WTC11 (cell line): ENCODE measurements around the gene VSIR. TPM values are rescaled to one million over a fixed set of nuclear protein-coding genes. Genes with fewer than 3 reads are reported as not detected.

Source experiments
- ATAC-seq: fragments of 200-7000 bp; cut with Tn5 transposase; 2 replicates; pipeline ENCODE4 v1.10.0; 2021; ENCODE audit warnings: mild to moderate bottlenecking, moderate library complexity
- CTCF ChIA-PET: fragments of 300-600 bp; sonication (Branson Sonifier 250); formaldehyde crosslinking; loops from one replicate; lab custom pipeline; 2021; ENCODE audit warnings: antibody characterized with exemption; lab: Charles Lee
- POLR2A ChIA-PET: fragments of 350-600 bp; sonication (Branson Sonifier 250); formaldehyde crosslinking; loops from one replicate; lab custom pipeline; 2021; ENCODE audit warnings: antibody characterized with exemption; lab: Charles Lee
- DNase-seq: peaks from one replicate; pipeline ENCODE4 v3.0.0; 2021; ENCODE audit warnings: low spot score
- H3K27ac Mint-ChIP-seq: 2 replicates; pipeline ENCODE4 v1.8.0; 2021; ENCODE audit warnings: mixed read lengths
- H3K27me3 Mint-ChIP-seq: 2 replicates; pipeline ENCODE4 v1.8.0; 2021; ENCODE audit warnings: low read depth, mild to moderate bottlenecking, moderate library complexity, mixed read lengths
- H3K36me3 Mint-ChIP-seq: 2 replicates; pipeline ENCODE4 v1.8.0; 2021; ENCODE audit warnings: mixed read lengths
- H3K4me1 Mint-ChIP-seq: 2 replicates; pipeline ENCODE4 v1.8.0; 2022; ENCODE audit warnings: mixed read lengths
- H3K4me3 Mint-ChIP-seq: 2 replicates; pipeline ENCODE4 v1.8.0; 2021; ENCODE audit warnings: mild to moderate bottlenecking, moderate library complexity, mixed read lengths
- H3K9me3 Mint-ChIP-seq: 2 replicates; pipeline ENCODE4 v1.8.0; 2021; ENCODE audit warnings: mixed read lengths
- CBFB ChIP-seq: sonication (generic); formaldehyde crosslinking; IDR thresholded peaks from 2 replicates; pipeline ENCODE4 v1.8.1; 2022; ENCODE audit warnings: mild to moderate bottlenecking, low read depth, missing genetic modification reagents
- CTCF ChIP-seq: fragments of 200-600 bp; IDR thresholded peaks from 2 replicates; pipeline ENCODE4 v1.8.0; 2022; ENCODE audit warnings: antibody characterized with exemption
- EMX1 ChIP-seq: fragments of 250-450 bp; sonication (Bioruptor Pico); IDR thresholded peaks from 2 replicates; pipeline ENCODE4 v1.8.0; 2021; ENCODE audit warnings: mild to moderate bottlenecking
- ETV6 ChIP-seq: sonication (generic); formaldehyde crosslinking; IDR thresholded peaks from 2 replicates; pipeline ENCODE4 v1.8.1; 2022; ENCODE audit warnings: mild to moderate bottlenecking, missing genetic modification reagents
- FOXK1 ChIP-seq: sonication (generic); formaldehyde crosslinking; IDR thresholded peaks from 2 replicates; pipeline ENCODE4 v1.8.0; 2022; ENCODE audit warnings: mild to moderate bottlenecking, moderate library complexity, missing genetic modification reagents
- JAZF1 ChIP-seq: fragments of 250-450 bp; sonication (Bioruptor Pico); IDR thresholded peaks from 2 replicates; pipeline ENCODE4 v1.9.0; 2021; ENCODE audit warnings: moderate library complexity, mild to moderate bottlenecking, inconsistent platforms
- KAT7 ChIP-seq: sonication (generic); formaldehyde crosslinking; IDR thresholded peaks from 2 replicates; pipeline ENCODE4 v1.8.1; 2023; ENCODE audit warnings: missing genetic modification reagents, mild to moderate bottlenecking, borderline replicate concordance
- MXD4 ChIP-seq: fragments of 250-450 bp; sonication (Bioruptor Pico); IDR thresholded peaks from 2 replicates; pipeline ENCODE4 v1.8.0; 2021; ENCODE audit warnings: mild to moderate bottlenecking, moderate library complexity, borderline replicate concordance
- NFE2L1 ChIP-seq: sonication (generic); formaldehyde crosslinking; IDR thresholded peaks from 2 replicates; pipeline ENCODE4 v1.8.1; 2023; ENCODE audit warnings: missing genetic modification reagents
- NR1H2 ChIP-seq: sonication (generic); formaldehyde crosslinking; IDR thresholded peaks from 2 replicates; pipeline ENCODE4 v1.9.0; 2021; ENCODE audit warnings: mild to moderate bottlenecking, moderate library complexity, missing genetic modification reagents
- NR2C2 ChIP-seq: sonication (generic); formaldehyde crosslinking; IDR thresholded peaks from 2 replicates; pipeline ENCODE4 v1.8.0; 2022; ENCODE audit warnings: mild to moderate bottlenecking, missing genetic modification reagents
- OVOL2 ChIP-seq: fragments of 250-450 bp; sonication (Bioruptor Pico); IDR thresholded peaks from 2 replicates; pipeline ENCODE4 v1.9.0; 2021; ENCODE audit warnings: mild to moderate bottlenecking, borderline replicate concordance
- RELA ChIP-seq: sonication (generic); formaldehyde crosslinking; IDR thresholded peaks from 2 replicates; pipeline ENCODE4 v1.8.1; 2022; ENCODE audit warnings: missing genetic modification reagents, mild to moderate bottlenecking, borderline replicate concordance
- TEAD4 ChIP-seq: sonication (generic); formaldehyde crosslinking; IDR thresholded peaks from 2 replicates; pipeline ENCODE4 v1.8.0; 2022; ENCODE audit warnings: mild to moderate bottlenecking, missing genetic modification reagents
- ZNF317 ChIP-seq: sonication (generic); formaldehyde crosslinking; IDR thresholded peaks from 2 replicates; pipeline ENCODE4 v1.8.1; 2023; ENCODE audit warnings: low read depth, mild to moderate bottlenecking, moderate library complexity, missing genetic modification reagents, borderline replicate concordance
- ZNF396 ChIP-seq: fragments of 250-450 bp; sonication (Bioruptor Pico); IDR thresholded peaks from 2 replicates; pipeline ENCODE4 v1.8.0; 2021; ENCODE audit warnings: mild to moderate bottlenecking, moderate library complexity, borderline replicate concordance
- ZNF423 ChIP-seq: fragments of 250-450 bp; sonication (Bioruptor Pico); IDR thresholded peaks from 2 replicates; pipeline ENCODE4 v2.1.2; 2022; ENCODE audit warnings: mild to moderate bottlenecking, moderate library complexity
- ZNF512 ChIP-seq: sonication (generic); formaldehyde crosslinking; IDR thresholded peaks from 2 replicates; pipeline ENCODE4 v1.8.1; 2022; ENCODE audit warnings: missing genetic modification reagents, borderline replicate concordance
- total RNA-seq: library from RNA; stranded (reverse); gene quantifications from 3 replicates; pipeline ENCODE4 v1.2.3, GENCODE V29; 2021
- TF ChIP-seq, protein P1 (sequence below): sonication (generic); formaldehyde crosslinking; IDR thresholded peaks from 2 replicates; pipeline ENCODE4 v1.8.1; 2023; ENCODE audit warnings: mild to moderate bottlenecking, missing genetic modification reagents, moderate library complexity
- TF ChIP-seq, protein P2 (sequence below): sonication (generic); formaldehyde crosslinking; IDR thresholded peaks from 2 replicates; pipeline ENCODE4 v1.8.1; 2023; ENCODE audit warnings: mild to moderate bottlenecking, missing genetic modification reagents, borderline replicate concordance
- TF ChIP-seq, protein P3 (sequence below): sonication (generic); formaldehyde crosslinking; conservative IDR thresholded peaks from 2 replicates; pipeline ENCODE4 v1.8.1; 2022; ENCODE audit warnings: mild to moderate bottlenecking, missing genetic modification reagents
- TF ChIP-seq, protein P4 (sequence below): sonication (generic); formaldehyde crosslinking; IDR thresholded peaks from 2 replicates; pipeline ENCODE4 v1.8.1; 2022; ENCODE audit warnings: mild to moderate bottlenecking, moderate library complexity, missing genetic modification reagents
- TF ChIP-seq, protein P5 (sequence below): fragments of 250-450 bp; sonication (Bioruptor Pico); IDR thresholded peaks from 2 replicates; pipeline ENCODE4 v1.9.0; 2021; ENCODE audit warnings: mild to moderate bottlenecking, borderline replicate concordance

Gene VSIR
- total RNA-seq, 1 experiment from 2014 or later, result 0.74 TPM

DNA sequence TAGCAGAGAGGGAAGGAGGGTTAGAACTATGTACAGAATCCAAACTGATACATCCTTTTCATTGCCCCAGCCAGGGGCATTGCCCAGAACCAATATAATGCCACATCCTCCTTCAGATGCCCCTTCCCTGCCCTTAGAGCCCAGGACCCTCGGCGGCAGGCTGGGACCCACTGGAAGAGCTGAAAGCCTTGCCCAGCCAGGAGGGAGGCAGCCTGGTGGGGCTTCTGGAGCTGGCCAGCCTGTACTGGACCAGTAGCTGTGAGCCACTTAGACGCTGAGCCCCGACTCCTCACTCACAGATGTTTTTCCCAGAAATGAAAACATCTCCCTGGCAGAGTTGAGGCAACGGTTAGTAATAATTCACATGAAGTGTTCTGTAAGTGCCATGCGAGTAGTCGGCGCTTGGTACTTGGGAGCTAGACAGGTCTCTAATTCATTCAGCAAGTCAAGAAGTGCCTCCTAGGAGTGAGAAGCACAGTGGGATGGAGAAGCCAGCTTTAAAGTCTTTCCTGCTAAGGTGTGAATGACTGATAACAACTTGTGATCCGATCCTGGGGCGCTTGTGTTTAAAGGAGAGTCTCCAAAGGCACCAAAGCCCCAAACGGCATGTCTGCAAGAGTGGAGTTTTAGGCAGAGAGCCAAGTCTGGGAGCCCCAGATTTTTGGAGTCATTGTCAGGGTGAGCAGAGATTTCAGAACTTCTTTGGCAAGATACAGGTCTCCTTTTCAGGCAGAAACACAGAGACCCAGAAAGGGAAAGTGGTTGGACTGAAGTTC, 9.8 kb downstream of the VSIR start (continued):
- no peak for TF ChIP-seq CTCF
- no peak for TF ChIP-seq TEAD4
- TF ChIP-seq CBFB (CRISPR knock-in tag), result no peak
- no peak for TF ChIP-seq FOXK1 (CRISPR knock-in tag)
- TF ChIP-seq RELA (CRISPR knock-in tag), result no peak

DNA sequence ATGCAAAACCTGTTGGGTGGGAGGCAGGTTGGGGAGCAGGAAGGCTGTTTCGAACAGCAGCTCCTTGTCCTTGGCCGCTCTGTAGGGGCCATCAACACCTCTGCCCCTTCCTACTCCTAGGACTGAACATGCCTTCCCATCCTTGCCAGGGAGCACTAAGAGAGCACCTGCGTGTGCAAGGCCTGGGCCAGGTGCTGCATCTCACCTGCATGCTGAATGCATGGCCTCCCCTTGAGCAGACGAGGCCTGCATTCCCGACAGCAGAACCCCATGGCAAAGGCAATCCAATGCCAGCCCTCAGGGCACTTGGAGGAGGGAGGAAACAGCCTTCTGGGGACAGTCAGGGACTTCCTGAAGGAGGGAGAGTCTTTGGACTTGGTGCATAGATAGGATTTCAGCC, 11.0 kb downstream of the VSIR start:
- CTCF ChIA-PET, result interaction anchor here (1.2 to 4.9 kb wide), 2 partner anchors 11 to 66 kb away, joined by 3 to 22 read pairs; partner anchors contain the start of gene VSIR

More for the DNA sequence above, 11.0 kb downstream of the VSIR start:
- DNase-seq (no peak), ATAC-seq (no peak)
- H3K27me3 Mint-ChIP-seq, result no peaks in the 10 kb centered on the region
- no peaks in the 10 kb centered on the region for H3K9me3 Mint-ChIP-seq
- H3K4me1 Mint-ChIP-seq, result peaks cover 3% of the 10 kb centered on the region
- H3K4me3 Mint-ChIP-seq, result no peak overlapping the region
- TF ChIP-seq ZNF423 (CRISPR knock-in tag), result no peak
- TF ChIP-seq, protein P1, sequence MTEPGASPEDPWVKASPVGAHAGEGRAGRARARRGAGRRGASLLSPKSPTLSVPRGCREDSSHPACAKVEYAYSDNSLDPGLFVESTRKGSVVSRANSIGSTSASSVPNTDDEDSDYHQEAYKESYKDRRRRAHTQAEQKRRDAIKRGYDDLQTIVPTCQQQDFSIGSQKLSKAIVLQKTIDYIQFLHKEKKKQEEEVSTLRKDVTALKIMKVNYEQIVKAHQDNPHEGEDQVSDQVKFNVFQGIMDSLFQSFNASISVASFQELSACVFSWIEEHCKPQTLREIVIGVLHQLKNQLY (CRISPR knock-in tag), result no peak
- no peak for TF ChIP-seq ZNF512 (CRISPR knock-in tag)
- no peak for TF ChIP-seq NR2C2 (CRISPR knock-in tag)
- TF ChIP-seq, protein P2, sequence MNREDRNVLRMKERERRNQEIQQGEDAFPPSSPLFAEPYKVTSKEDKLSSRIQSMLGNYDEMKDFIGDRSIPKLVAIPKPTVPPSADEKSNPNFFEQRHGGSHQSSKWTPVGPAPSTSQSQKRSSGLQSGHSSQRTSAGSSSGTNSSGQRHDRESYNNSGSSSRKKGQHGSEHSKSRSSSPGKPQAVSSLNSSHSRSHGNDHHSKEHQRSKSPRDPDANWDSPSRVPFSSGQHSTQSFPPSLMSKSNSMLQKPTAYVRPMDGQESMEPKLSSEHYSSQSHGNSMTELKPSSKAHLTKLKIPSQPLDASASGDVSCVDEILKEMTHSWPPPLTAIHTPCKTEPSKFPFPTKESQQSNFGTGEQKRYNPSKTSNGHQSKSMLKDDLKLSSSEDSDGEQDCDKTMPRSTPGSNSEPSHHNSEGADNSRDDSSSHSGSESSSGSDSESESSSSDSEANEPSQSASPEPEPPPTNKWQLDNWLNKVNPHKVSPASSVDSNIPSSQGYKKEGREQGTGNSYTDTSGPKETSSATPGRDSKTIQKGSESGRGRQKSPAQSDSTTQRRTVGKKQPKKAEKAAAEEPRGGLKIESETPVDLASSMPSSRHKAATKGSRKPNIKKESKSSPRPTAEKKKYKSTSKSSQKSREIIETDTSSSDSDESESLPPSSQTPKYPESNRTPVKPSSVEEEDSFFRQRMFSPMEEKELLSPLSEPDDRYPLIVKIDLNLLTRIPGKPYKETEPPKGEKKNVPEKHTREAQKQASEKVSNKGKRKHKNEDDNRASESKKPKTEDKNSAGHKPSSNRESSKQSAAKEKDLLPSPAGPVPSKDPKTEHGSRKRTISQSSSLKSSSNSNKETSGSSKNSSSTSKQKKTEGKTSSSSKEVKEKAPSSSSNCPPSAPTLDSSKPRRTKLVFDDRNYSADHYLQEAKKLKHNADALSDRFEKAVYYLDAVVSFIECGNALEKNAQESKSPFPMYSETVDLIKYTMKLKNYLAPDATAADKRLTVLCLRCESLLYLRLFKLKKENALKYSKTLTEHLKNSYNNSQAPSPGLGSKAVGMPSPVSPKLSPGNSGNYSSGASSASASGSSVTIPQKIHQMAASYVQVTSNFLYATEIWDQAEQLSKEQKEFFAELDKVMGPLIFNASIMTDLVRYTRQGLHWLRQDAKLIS (CRISPR knock-in tag), result no peak
- TF ChIP-seq ETV6 (CRISPR knock-in tag), result no peak
- no peak for TF ChIP-seq NFE2L1 (CRISPR knock-in tag)
- TF ChIP-seq, protein P3, sequence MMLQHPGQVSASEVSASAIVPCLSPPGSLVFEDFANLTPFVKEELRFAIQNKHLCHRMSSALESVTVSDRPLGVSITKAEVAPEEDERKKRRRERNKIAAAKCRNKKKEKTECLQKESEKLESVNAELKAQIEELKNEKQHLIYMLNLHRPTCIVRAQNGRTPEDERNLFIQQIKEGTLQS (CRISPR knock-in tag), result no peak
- TF ChIP-seq KAT7 (CRISPR knock-in tag), result no peak
- TF ChIP-seq NR1H2 (CRISPR knock-in tag), result no peak
- TF ChIP-seq JAZF1 (CRISPR knock-in tag), result no peak
- no peak for TF ChIP-seq OVOL2 (CRISPR knock-in tag)
- no peak for TF ChIP-seq EMX1 (CRISPR knock-in tag)
- TF ChIP-seq, protein P4, sequence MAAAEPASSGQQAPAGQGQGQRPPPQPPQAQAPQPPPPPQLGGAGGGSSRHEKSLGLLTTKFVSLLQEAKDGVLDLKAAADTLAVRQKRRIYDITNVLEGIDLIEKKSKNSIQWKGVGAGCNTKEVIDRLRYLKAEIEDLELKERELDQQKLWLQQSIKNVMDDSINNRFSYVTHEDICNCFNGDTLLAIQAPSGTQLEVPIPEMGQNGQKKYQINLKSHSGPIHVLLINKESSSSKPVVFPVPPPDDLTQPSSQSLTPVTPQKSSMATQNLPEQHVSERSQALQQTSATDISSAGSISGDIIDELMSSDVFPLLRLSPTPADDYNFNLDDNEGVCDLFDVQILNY (CRISPR knock-in tag), result no peak
- no peak for TF ChIP-seq MXD4 (CRISPR knock-in tag)
- TF ChIP-seq ZNF396 (CRISPR knock-in tag), result no peak
- TF ChIP-seq ZNF317 (CRISPR knock-in tag), result no peak
- TF ChIP-seq, protein P5, sequence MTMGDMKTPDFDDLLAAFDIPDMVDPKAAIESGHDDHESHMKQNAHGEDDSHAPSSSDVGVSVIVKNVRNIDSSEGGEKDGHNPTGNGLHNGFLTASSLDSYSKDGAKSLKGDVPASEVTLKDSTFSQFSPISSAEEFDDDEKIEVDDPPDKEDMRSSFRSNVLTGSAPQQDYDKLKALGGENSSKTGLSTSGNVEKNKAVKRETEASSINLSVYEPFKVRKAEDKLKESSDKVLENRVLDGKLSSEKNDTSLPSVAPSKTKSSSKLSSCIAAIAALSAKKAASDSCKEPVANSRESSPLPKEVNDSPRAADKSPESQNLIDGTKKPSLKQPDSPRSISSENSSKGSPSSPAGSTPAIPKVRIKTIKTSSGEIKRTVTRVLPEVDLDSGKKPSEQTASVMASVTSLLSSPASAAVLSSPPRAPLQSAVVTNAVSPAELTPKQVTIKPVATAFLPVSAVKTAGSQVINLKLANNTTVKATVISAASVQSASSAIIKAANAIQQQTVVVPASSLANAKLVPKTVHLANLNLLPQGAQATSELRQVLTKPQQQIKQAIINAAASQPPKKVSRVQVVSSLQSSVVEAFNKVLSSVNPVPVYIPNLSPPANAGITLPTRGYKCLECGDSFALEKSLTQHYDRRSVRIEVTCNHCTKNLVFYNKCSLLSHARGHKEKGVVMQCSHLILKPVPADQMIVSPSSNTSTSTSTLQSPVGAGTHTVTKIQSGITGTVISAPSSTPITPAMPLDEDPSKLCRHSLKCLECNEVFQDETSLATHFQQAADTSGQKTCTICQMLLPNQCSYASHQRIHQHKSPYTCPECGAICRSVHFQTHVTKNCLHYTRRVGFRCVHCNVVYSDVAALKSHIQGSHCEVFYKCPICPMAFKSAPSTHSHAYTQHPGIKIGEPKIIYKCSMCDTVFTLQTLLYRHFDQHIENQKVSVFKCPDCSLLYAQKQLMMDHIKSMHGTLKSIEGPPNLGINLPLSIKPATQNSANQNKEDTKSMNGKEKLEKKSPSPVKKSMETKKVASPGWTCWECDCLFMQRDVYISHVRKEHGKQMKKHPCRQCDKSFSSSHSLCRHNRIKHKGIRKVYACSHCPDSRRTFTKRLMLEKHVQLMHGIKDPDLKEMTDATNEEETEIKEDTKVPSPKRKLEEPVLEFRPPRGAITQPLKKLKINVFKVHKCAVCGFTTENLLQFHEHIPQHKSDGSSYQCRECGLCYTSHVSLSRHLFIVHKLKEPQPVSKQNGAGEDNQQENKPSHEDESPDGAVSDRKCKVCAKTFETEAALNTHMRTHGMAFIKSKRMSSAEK (CRISPR knock-in tag), result no peak
- TF ChIP-seq, all 79 proteins: peak for 0
- POLR2A ChIA-PET, result no interaction called here
- no peaks in the 10 kb centered on the region for H3K36me3 Mint-ChIP-seq
- H3K27ac Mint-ChIP-seq, result no peak overlapping the region
